Immature natural killer cell (primary cell): ENCODE results near the gene NFATC1. TPM values are rescaled to one million over a fixed set of nuclear protein-coding genes. Genes with fewer than 3 reads are reported as not detected.
A peak's percentile ranks its signal among the peaks of the same experiment; 100 is the strongest.
"Not testable (repeated sequence)": the region's sequence is repeated elsewhere in the genome, so short reads cannot be mapped to it uniquely, and the experiment has no call there.

Source experiments
- DNase-seq, 3 donors: peaks; one replicate each; pipeline ENCODE4 v3.0.0; 2022; ENCODE audit warnings: mixed read lengths in 1 of 3
- H3K27ac Mint-ChIP-seq, 6 donors: one replicate each; pipeline ENCODE4 v1.8.0; 2020; ENCODE audit warnings: mixed read lengths in 6 of 6, mild to moderate bottlenecking in 5 of 6, inconsistent platforms in 4 of 6, moderate library complexity in 3 of 6
- H3K27me3 Mint-ChIP-seq, 3 donors: one replicate each; pipeline ENCODE4 v1.8.0; 2020 to 2021; ENCODE audit warnings: low read depth in 3 of 3, mild to moderate bottlenecking in 3 of 3, mixed read lengths in 3 of 3, moderate library complexity in 3 of 3, inconsistent platforms in 1 of 3
- H3K36me3 Mint-ChIP-seq, 3 donors: one replicate each; pipeline ENCODE4 v1.8.0; 2020; ENCODE audit warnings: mixed read lengths in 3 of 3, inconsistent platforms in 2 of 3, mild to moderate bottlenecking in 2 of 3
- H3K4me1 Mint-ChIP-seq, 2 donors: one replicate each; pipeline ENCODE4 v1.8.0; 2020; ENCODE audit warnings: inconsistent platforms in 2 of 2, mild to moderate bottlenecking in 2 of 2, mixed read lengths in 2 of 2, moderate library complexity in 1 of 2
- H3K4me3 Mint-ChIP-seq, 5 donors: one replicate each; pipeline ENCODE4 v1.8.0; 2020; ENCODE audit warnings: mild to moderate bottlenecking in 5 of 5, mixed read lengths in 5 of 5, inconsistent platforms in 3 of 5, moderate library complexity in 3 of 5
- H3K9me3 Mint-ChIP-seq, 6 donors: one replicate each; pipeline ENCODE4 v1.8.0; 2020; ENCODE audit warnings: mild to moderate bottlenecking in 6 of 6, mixed read lengths in 6 of 6, inconsistent platforms in 4 of 6, moderate library complexity in 3 of 6
- polyA plus RNA-seq, 3 donors: library from polyadenylated mRNA; unstranded; fragments of 300-500 nt; fragmentation: Illumina TruSeq; gene quantifications; one replicate each; pipeline ENCODE4 v1.2.3, GENCODE V29; 2021

The NFATC1 gene
- polyA plus RNA-seq, 3 donors from 2014 or later: 3.1 to 17.6 (median 8.9) TPM

DNA sequence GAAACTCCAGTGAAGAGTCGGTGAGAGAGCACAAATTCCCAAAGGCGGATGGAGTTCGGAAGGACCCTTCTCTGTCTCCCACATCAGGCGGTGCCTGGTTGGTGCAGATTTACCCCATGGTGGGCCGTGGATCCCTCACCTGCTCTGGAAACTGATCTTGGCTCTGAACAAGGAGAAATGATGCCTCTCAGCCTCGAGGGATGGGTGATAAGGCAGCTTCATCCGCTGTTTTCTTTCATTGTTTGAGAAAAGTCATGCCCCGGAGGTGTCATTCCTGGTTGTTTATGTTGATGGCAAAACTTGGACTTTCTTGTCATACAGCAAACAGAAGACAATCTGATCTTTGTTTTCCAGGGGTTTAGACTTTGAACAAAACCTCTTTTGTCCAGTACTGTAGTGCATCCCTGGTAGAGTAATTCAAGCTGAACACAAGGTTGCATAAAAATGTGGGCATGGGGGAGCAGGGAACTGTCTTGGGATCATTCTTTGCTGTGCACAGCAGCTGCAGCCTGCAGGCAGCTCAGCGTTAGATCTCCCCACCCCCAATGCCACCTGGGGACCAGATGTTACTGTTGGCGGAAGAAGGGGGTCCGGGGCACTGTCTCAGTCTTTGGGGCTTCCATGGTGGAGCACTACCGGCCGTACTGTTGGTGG, 81.3 kb downstream of the NFATC1 start:
- no peaks in the 10 kb centered on the region for H3K4me1 Mint-ChIP-seq
- no peak overlapping the region for H3K27ac Mint-ChIP-seq
- no peak overlapping the region for H3K4me3 Mint-ChIP-seq
- H3K9me3 Mint-ChIP-seq: no peaks in the 10 kb centered on the region
- H3K36me3 Mint-ChIP-seq: peaks cover 0 to 5% (median 4%) of the 10 kb centered on the region in 3 donors
- no peak for DNase-seq
- peaks cover 0 to 2% (median 0%) of the 10 kb centered on the region in 3 donors for H3K27me3 Mint-ChIP-seq

DNA sequence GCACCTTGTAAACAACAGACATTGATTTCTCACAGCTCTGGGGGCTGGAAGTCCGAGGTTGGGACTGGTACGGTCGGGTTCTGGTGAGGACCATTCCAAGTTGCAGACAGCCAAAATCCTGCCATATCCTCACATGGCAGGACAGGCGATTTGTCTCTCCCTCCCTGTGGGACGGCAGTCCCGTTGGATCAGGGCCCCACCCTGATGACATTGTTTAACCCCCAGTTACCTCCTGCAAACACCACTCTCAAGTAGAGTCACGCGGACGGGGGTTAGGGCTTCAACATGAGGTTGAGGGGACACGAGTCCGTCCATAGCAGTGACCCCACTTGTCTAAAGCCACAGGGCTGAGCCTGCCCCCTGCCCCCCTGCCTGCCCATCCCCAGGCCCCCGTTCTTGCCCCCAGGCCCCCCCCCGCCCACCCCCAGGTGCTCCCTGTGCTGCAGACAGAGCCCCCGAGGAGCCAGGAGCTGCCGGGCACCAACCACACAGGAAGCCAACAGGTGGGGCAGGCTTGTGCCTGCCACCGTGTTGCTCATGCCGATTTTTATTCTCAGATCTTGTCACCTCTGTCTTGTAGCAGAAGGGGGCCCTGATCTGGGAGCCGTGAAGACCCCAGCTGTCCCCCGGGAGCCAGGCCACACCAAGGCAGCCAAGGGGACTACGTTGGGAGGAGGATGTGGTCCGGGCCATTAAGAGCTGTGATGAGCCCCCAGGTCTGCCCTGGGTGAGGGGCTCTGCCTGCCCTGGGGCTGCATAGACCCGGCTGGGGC, 82.2 kb downstream of the NFATC1 start:
- Mint-ChIP-seq H3K9me3 (no peaks in the 10 kb centered on the region), H3K27ac (no peak overlapping the region), H3K4me1 (no peaks in the 10 kb centered on the region), H3K27me3 (peaks cover 0 to 2% (median 0%) of the 10 kb centered on the region in 3 donors), H3K4me3 (no peak overlapping the region), H3K36me3 (peaks cover 0 to 5% (median 4%) of the 10 kb centered on the region in 3 donors)
- no peak for DNase-seq

DNA sequence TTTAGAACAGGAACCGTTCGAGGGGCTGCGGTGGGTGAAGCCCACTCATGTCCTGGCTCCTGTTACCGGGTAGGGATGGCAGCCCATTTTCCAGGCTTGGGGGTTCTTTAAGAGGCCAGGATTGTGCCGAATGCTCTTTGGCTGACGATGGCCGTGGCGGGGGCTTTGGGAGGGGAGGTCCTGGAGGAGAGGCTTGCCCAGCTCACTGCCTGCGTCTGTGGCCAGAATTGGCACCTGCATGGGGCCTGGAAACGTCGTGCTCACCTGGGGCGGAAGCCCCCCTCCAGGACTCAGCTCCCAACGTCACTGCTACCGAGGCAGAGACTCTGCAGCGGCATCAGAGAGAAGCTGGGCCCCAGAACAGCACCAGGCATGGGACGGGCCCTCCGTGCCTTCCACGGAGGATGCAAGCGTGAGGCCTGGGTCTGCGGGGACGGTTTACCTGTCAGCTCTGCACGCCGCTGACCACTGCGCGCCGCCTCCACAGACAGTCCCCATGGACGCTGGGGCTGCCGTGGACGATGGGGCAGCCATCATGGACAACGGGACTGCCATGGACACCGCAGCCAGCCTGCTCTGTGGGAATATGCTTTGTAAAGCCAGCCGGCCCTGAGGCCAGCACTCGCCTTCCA, 82.9 kb downstream of the NFATC1 start:
- peaks cover 0 to 5% (median 4%) of the 10 kb centered on the region in 3 donors for H3K36me3 Mint-ChIP-seq
- H3K4me1 Mint-ChIP-seq: no peaks in the 10 kb centered on the region
- H3K9me3 Mint-ChIP-seq: no peaks in the 10 kb centered on the region
- H3K4me3 Mint-ChIP-seq: no peak overlapping the region
- H3K27ac Mint-ChIP-seq: no peak overlapping the region
- peaks cover 0 to 2% (median 0%) of the 10 kb centered on the region in 3 donors for H3K27me3 Mint-ChIP-seq
- DNase-seq: no peak

DNA sequence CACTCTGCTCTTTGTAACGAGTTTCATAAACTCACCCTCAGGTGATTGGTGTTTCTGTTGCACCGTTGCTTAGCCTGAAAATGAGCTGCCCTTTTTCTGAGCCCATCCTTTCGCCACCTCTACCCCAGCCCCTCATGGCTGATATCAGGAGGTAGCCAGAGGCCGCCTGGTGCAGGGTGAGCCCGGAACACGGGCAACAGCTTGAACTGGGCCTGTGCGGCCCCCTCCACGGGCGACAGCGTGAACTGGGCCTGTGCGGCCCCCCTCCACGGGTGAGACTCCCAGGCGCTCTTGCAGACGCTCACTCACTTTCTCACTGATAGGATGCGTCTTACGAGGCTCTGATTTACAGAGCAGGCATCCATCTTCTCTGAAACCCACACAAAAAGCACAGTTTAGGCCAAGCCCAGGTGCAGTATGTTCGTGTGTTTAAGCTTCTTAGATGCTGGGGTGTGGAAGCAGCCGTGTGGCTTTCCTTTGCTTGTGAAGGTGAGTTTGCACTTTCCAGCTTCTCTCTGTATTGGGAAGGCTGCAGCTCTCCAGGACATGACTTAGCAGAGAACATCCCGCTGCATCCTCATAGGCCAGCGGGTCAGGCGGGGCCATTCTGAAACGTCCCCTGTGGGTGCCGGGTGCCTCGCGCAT, 83.5 kb downstream of the NFATC1 start:
- Mint-ChIP-seq H3K9me3 (no peaks in the 10 kb centered on the region), H3K27me3 (peaks cover 0 to 2% (median 0%) of the 10 kb centered on the region in 3 donors), H3K4me1 (no peaks in the 10 kb centered on the region), H3K36me3 (peaks cover 0 to 5% (median 4%) of the 10 kb centered on the region in 3 donors), H3K27ac (no peak overlapping the region), H3K4me3 (no peak overlapping the region)
- DNase-seq: no peak

DNA sequence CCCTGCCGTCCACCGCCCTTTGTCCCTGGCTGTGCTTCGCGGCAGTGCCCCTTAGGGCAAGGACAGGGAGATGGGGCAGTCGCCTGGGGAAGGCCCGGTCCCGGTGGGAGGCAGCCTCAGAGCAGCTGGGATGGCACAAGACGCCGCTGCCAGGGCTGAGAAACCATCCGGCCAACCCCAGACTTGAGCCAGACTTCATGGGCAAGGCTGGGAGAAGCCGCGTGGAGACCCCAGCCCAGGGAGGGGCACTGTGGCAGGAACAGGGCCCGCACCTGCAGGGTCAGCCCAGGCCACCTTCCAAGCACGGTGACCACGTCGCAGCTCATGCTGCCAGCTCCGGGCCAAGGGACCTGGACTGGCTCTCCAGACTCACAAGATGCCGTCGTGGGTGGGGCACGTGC, 84.0 kb downstream of the NFATC1 start:
- H3K27me3 Mint-ChIP-seq: peaks cover 0 to 2% (median 0%) of the 10 kb centered on the region in 3 donors
- DNase-seq: no peak
- H3K27ac Mint-ChIP-seq: no peak overlapping the region

DNA sequence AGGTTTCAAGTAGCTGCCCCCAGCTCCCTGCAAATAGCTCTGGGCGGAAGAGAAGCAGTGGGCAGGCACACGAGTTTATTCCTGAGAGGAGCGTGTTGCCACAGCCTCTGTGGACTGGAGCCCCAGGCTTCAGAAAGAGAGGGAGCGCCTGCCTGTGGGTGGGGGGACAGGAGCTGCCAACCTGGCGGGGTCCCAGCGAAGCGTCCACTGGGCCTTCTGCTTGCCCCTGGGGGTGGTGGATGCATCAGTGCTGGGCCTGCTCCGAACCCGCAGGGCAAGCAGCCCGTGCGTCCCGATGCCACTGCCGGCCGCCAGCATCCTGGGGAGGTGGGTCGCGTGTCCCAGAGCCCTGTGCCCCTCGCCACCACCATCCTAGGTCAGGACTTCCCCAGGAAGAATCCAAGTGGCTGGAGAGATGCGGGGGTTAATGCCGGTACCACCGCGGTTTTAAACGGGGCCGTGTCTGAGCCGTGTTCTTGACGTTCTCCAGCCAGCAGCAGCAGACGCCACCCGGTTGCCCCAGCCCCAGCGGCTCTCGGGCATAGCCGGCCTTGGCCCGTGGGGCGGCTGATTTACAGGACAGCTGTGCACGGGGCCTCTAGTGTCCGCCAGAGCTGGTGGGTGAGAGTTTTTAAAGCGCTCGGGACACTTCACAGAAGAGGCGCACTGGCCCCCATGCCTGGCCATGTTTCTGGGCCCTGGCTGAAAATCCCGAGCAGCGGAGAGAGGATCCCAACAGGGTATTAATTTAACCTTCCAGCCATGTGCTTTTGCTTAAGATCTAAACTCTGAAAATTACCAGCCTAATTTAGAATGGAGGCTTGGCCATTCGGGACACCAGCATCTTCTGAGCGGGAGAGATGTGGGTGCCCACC, 84.7 kb downstream of the NFATC1 start:
- Mint-ChIP-seq H3K36me3 (peaks cover 0 to 8% (median 4%) of the 10 kb centered on the region in 3 donors), H3K4me1 (no peaks in the 10 kb centered on the region), H3K27ac (no peak overlapping the region), H3K9me3 (no peaks in the 10 kb centered on the region), H3K27me3 (no peaks in the 10 kb centered on the region), H3K4me3 (no peak overlapping the region)
- DNase-seq: no peak

More for the DNA sequence above, 84.0 kb downstream of the NFATC1 start:
- Mint-ChIP-seq H3K9me3 (no peaks in the 10 kb centered on the region), H3K4me3 (no peak overlapping the region), H3K4me1 (no peaks in the 10 kb centered on the region), H3K36me3 (peaks cover 0 to 8% (median 4%) of the 10 kb centered on the region in 3 donors)

DNA sequence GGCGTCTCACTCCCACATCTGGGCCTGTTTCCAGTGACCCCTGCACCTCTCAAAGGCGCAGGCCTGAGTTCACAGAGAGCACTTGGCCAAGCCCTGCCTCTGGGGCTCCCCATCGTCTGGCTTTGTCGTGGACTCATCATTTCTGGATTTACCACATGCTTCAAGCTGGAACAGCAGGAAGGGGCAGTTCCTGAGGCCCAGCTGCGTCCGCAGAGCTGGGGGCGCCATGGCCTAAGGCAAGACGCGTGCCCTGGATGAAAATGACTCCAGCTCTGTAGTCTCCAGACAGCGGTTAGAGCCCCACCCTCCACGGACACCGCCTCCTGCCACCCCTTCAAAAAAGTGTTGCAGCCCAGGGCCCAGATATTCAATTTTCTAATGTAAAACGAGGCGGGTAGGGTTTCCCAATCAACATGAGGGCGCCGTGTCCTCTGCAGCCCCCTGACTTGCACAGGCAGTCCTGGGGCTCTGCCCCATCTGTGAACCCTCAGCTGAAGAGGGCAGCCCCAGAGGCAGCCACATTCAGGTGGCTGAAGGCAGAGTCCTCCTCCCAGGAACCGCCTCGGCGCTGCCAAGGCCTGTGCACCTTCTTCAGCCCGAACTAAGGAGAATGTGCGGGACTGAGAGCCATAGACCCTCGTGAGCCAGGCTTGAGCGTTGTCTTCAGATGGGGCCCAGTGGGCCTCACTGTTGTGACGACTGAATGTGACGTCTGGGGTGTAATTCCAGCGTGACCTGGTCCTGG, 85.5 kb downstream of the NFATC1 start:
- Mint-ChIP-seq H3K36me3 (peaks cover 0 to 8% (median 4%) of the 10 kb centered on the region in 3 donors), H3K4me1 (no peaks in the 10 kb centered on the region), H3K4me3 (no peak overlapping the region), H3K9me3 (no peaks in the 10 kb centered on the region), H3K27ac (peak overlapping the region in 1 of 6 donors; percentile 50), H3K27me3 (no peaks in the 10 kb centered on the region)
- no peak for DNase-seq

DNA sequence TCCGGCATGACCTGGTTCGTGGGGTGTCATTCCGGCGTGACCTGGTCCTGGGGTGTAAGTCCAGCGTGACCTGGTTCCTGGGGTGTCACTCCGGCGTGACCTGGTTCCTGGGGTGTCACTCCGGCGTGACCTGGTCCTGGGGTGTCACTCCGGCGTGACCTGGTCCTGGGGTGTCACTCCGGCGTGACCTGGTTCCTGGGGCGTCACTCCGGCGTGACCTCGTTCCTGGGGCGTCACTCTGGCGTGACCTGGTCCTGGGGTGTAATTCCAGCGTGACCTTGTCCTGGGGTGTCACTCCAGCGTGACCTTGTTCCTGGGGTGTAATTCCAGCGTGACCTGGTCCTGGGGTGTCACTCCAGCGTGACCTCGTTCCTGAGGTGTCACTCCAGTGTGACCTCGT, 87.7 kb downstream of the NFATC1 start:
- H3K4me3 Mint-ChIP-seq, DNase-seq, H3K9me3 Mint-ChIP-seq, H3K4me1 Mint-ChIP-seq, H3K27me3 Mint-ChIP-seq, H3K36me3 Mint-ChIP-seq, H3K27ac Mint-ChIP-seq: not testable (repeated sequence)

DNA sequence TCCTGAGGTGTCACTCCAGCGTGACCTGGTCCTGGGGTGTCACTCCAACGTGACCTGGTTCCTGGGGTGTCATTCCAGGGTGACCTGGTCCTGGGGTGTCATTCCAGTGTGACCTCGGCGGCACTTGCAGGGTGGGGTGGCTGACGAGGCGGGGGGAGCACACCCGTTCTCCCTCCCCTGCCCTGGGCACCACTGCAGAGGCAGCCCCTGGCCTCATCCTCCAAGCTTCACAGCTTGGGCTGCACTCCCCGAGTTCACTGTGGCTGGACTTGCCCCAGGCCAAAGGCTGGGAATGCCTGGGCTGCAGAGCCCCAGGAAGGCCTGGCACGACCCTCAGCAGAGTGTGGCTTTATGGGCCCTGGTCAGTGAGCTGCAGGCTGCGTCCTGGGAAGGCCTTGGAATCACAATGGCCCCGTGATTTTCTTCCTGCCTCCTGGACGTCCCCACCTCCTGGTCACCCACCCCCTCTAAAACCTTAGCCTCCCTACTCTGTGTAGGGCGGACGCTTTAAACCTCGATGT, 88.3 kb downstream of the NFATC1 start:
- Mint-ChIP-seq H3K36me3 (peaks cover 0 to 7% (median 0%) of the 10 kb centered on the region in 3 donors), H3K27ac (peak overlapping the region in 2 of 6 donors; percentile 34 to 35), H3K9me3 (no peaks in the 10 kb centered on the region), H3K4me1 (no peaks in the 10 kb centered on the region), H3K27me3 (no peaks in the 10 kb centered on the region), H3K4me3 (no peak overlapping the region)
- DNase-seq: no peak

DNA sequence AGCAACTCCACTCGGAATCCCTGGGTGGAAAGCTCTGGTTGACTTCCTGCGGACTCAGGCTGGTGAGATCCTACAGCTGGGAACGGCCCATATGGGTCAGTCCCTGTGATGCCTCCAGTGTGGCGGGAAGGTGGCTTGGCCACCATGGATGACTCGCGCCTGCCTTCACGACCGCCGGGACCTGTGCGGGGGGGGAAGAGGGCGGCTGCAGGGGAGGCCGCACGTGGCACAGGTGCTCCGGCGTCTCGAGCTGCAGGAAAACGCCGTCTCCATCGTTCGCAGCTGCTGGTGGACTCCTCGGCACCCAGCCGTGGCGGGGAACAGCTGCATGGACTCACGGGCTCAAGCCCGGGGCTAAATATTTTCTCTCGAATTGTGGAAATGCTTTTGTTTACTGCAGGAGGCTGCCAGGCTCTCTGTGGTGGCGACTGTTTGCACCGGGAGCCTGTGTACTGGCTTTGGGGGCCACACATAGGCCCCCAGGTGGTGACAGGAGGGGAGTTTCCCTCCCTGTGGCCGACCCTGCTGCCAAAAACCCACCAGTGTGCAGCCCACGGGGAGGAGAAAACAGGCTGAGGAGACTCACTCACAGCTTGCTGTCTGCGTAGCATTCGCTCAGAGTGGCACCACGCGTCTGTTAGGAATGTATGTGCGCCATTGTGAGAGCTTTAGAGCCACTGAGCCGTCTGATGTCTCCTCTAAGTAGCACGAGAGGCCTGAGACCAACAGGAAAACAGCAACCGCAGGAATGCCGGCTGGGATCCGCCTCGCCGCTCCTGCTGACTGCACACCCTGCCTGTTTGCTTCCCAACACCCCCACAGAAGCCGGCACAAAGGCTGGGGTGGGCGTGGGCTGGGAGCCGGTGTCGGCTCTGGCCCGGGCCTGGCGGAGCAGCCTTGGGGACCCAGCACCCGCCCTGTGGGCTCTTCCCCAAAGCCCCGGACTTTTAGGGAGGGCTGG, 89.2 kb downstream of the NFATC1 start:
- no peaks in the 10 kb centered on the region for H3K27me3 Mint-ChIP-seq
- peaks cover 0 to 3% (median 0%) of the 10 kb centered on the region in 3 donors for H3K36me3 Mint-ChIP-seq
- no peak overlapping the region for H3K4me3 Mint-ChIP-seq
- no peak for DNase-seq
- H3K27ac Mint-ChIP-seq: peak overlapping the region in 1 of 6 donors; percentile 35
- H3K9me3 Mint-ChIP-seq: no peaks in the 10 kb centered on the region
- H3K4me1 Mint-ChIP-seq: no peaks in the 10 kb centered on the region

DNA sequence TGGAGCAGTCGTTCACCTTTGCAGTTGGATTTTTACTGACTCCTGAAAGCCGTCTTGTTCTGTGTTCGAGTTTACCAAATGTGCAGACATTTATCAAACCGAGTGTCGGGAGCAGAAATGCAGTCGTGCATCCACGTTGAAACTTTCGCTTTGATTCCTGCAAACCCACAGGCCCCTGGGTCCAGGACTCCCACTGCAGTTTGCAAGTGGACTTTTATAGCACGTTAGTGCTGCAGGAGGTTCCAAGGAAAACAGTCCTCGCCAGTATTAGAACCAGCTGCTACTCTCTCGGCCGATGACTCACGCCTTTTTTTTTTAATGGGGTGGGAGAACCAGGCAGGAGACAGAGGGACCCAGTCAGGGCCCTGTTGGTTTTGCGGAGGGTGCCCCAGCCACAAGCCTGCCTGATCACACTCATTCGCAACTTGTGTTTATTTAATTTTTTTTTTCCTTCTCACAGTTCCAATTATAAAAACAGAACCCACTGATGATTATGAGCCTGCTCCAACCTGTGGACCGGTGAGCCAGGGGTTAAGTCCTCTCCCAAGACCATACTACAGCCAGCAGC, 90.1 kb downstream of the NFATC1 start:
- Mint-ChIP-seq H3K36me3 (peaks cover 0 to 3% (median 0%) of the 10 kb centered on the region in 3 donors), H3K9me3 (no peaks in the 10 kb centered on the region), H3K27me3 (no peaks in the 10 kb centered on the region), H3K4me3 (no peak overlapping the region), H3K4me1 (peaks cover 0 to 1% of the 10 kb centered on the region in 2 donors), H3K27ac (no peak overlapping the region)
- DNase-seq: no peak
